Stimulated activated CD4-positive, alpha-beta T cell treated with anti-CD3 and anti-CD28 coated beads, Interleukin-1b, Interleukin-23, amount 100 ng/mL, for 24 hours (primary cell): ENCODE data around the gene HDGFL2.

Experiments
- DNase-seq, 4 experiments: peaks; one replicate each; pipeline ENCODE4 v3.0.0-alpha.2; 2020; ENCODE audit warnings: low read depth in 4 of 4, low spot score in 1 of 4

The HDGFL2 gene

DNA sequence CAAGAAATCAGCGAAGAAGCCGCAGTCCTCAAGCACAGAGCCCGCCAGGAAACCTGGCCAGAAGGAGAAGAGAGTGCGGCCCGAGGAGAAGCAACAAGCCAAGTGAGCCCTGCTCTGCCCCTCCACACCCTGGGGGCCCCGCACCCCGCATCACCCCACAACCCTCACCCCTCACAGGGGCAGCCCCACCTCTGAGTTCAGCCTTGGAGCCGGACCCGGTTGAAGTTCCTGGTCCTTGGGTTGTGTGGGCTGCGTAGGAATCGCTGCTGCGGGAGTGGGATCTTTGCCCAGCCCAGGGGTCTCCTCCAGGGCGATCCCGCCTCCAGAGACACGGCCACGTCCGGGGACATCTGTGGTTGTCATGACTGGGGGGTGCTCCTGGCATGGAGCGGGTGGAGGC is 24.2 kb downstream of the HDGFL2 start:
- no peak for DNase-seq

- DNase-seq, result no peak
These were observed 25.8 kb downstream of the HDGFL2 start for GRCh38 chr19:4497770-4498389.

- no peak for DNase-seq
These were observed 26.6 kb downstream of the HDGFL2 start for GRCh38 chr19:4498694-4499093.

DNA sequence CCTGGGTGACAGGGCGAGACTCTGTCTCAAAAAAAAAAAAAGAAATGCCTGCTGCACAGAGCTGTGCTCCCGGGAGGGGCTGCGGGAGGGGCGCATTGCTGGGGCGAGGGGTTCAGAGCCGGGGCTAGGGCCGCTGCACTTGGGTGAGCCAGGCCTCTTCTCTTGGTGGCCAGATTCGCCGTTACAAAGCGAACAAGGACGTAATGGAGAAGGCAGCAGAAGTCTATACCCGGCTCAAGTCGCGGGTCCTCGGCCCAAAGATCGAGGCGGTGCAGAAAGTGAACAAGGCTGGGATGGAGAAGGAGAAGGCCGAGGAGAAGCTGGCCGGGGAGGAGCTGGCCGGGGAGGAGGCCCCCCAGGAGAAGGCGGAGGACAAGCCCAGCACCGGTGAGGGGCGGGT is 27.2 kb downstream of the HDGFL2 start:
- DNase-seq, result no peak

GRCh38 chr19:4499855-4500254 is 27.8 kb downstream of the HDGFL2 start:
- no peak for DNase-seq

GRCh38 chr19:4500841-4501591 is 28.9 kb downstream of the HDGFL2 start:
- no peak for DNase-seq

- no peak for DNase-seq
These were observed 29.6 kb downstream of the HDGFL2 start for GRCh38 chr19:4501691-4502090.

DNA sequence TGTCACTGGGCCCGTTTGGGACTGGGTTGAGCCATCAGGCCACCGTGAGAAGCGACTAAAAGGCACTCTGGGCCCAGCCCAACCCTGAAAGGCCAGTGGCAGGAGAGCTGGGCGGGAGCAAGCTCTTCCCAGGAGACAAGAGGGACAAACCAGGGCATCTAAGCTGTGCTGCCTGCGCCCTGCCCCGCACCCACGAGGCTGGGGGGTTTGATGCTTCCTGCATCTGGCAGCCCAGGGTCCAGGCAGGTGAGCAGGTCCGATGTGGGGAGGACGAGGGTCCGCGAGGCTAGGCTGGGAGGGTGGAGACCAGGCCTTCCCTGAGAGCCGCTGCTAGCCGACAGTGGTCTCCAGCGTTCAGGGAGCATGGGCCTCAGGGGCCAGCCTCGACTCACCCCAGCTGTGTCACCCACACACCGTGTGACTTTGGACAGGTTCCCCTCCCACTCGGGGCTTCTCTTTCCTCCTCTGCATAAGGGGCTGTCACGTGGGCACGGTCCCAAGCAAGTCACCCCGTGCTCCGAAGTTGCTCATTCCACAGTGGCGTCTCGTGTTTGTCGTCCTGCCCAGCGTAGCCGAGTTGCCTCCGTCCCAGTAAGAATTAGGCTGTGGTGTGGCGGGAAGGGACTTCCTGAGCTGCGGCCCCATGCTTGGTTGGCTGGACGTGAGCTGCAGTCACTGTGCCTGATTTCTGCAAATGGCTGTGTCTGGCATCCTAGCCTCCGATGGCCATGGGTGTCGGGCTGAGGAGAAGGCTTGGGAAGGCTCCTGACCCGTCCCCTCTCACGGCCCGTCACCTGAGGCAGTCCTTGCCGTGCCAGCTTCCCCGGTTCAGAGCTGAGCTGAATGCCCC is 30.4 kb downstream of the HDGFL2 start:
- no peak for DNase-seq

DNA sequence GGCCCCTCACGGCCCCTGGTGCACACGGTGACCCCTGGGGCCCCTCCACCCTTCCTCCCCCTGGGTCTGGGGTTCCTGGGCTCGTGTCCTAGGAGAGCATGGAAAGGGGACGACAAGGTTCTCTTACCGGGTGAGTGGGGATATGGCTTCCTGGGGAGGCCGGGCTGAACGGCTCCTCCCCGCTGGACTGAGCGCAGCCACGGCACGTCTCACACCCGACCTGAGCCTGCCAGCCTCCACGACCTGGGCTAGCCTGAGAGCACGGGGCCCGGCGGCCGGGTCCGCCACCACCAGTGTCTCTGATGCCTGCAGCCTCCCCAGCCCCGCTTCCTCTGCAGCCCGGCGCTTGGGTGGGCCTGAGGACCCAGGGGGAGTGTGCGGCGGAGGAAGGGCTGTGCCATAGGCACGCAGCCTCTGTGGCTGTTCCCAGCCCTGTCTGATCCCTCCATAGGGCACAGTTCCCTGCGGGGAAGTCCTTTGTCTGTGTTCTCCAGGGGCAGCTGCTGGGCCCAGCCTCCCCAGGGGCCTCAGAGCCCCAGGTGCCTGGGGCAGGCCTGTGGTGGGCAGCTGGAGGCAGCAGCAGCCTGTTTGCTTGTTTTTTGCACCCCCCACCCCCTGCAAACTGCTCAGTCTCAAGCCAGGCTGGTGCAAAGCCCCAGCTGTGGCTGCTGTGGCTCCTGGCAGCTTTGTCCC is 31.2 kb downstream of the HDGFL2 start:
- no peak for DNase-seq

- no peak for DNase-seq
These were observed 31.7 kb downstream of the HDGFL2 start for GRCh38 chr19:4503825-4504170.

DNA sequence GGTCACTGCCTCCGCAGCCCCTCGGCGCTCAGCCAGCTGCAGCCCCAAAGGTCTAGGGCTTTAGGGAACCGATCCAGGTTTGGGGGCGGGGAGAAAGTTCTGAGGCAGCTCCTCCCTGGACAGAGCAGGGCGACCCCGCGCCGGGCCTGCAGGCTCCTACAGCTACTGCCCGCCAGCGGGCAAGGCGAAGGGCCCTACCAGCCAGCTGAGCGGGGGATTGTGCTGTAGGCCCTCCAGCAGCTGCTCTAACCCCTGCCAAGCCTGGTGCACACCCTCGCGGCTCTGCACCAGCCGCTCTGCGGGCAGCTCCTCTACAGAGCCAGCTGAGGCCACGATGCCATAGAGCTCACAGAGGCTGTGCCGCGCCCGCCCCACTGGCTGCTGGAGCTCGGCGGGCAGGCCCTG is 32.2 kb downstream of the HDGFL2 start:
- no peak for DNase-seq

GRCh38 chr19:4504891-4505569 is 32.9 kb downstream of the HDGFL2 start:
- DNase-seq, result no peak

- no peak for DNase-seq
These were observed 33.7 kb downstream of the HDGFL2 start for GRCh38 chr19:4505570-4506448.

DNA sequence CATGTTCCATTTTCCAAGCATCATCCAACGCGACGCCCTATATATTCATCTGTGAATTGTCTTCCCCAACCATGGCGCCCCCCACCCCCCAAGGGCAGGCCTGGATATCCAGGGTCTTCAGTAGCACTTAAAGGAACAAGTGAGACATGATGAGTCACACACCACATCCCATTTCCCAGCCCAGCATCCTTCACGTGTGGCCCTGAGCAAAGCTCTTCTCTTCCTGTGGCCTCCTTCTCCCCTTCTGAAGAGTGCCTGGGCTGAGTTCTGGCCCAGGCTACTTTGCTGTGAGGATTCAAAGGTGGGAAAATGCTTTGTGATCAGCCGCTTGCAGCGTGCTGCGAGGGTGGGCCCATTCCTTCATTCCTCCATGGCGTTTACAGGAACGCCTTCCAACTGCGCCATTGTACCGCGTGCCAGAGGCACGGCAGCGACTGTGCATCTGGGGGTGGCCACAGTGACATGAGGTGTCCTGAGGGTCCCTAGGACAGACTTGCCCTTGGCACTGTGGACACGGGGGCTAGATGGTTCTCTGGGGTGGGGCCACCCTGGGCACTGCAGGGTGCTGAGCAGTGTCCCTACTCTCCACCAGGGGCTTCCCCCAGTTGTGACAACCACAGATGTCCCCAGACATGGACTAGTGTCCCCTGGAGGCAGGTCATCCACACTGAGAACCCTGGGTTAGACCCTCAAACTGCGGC is 34.5 kb downstream of the HDGFL2 start:
- DNase-seq, result no peak

DNA sequence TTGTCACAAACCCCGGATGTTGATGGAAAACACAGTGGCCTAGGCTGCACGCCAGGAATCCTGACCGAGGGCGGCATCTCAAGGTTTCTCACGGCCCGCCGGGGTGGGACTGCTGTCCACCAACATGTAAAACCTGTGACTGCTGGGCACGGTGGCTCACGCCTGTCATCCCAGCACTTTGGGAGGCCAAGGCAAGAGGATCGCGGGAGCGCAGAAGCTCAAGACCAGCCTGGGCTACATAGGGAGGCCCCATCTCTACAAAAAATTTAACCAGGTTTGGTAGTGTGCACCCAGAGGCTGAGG is 35.0 kb downstream of the HDGFL2 start:
- no peak for DNase-seq

DNA sequence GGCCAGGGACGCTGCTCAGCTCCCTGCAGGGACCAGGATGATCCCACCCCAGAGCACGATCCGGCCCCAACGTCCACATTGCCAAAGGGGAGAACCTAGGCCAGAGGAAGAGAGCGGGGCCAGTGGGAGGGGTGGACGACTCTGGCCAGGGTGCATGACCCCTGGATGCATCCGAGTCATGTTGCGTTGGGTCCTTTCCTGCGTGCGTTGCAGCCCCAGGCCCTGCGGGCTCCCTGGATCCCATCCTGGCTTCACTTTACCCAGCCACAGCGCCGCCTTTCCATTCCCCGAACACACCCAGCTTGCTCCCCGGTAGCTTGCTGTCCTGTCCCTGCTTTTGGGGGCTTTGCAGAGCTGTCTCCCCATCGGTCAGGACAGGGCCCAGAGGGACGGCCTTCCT is 35.7 kb downstream of the HDGFL2 start:
- DNase-seq, result no peak

GRCh38 chr19:4508698-4509097 is 36.6 kb downstream of the HDGFL2 start:
- no peak for DNase-seq

DNA sequence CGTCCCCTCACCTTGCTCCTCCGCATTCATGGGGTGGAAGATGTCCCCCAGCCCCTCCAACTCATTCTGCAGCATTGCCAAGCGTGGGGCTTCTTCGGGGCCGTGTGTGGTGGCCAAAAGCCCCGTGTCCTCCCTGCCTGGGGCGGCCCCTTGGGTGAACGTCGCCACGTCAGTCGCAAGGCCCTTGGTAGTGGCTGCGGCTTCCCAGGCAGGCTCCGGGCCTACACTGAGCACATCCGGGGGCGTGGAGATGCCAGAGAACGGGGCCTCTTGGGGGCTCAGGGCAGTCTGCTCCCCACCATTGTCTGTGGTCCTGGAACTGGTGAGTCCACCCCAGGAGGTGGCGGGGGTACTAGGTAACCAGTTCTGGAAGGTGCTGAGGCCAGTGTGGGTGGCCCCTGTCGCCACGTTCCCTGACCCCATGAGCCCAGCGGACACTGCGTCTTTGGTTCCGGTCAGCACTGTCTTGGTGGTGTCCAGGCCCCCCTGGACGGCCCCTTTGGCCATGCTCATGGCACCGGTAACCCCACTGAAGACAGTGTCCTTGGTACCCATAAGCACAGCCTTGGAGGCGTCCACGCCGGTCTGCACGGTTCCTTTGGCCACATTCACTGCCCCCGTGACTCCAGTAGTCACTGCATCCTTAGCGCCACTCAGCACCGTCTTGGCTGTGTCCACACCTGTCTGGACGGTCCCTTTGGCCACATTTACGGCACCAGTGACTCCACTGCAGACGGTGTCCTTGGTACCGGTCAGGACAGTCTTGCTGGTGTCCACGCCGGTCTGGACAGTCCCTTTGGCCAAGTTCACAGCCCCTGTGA is 38.5 kb downstream of the HDGFL2 start:
- no peak for DNase-seq
